Keratinocyte (primary cell): ENCODE measurements around the gene SIRT7. TPM values are rescaled to one million over a fixed set of nuclear protein-coding genes. Genes with fewer than 3 reads are reported as not detected.

Experiments
- DNase-seq: peaks from one replicate; pipeline ENCODE4 v3.0.0-alpha.2; 2011; ENCODE audit warnings: low read depth, missing footprints, low spot score
- FAIRE-seq: peaks from 2 replicates; lab custom pipeline; 2011; peaks lifted over from hg19 to GRCh38; lab: Jason Lieb, UNC
- H2AFZ ChIP-seq: 2 replicates; pipeline ENCODE4 v1.6.0; 2012; ENCODE audit warnings: low read length, control low read depth, inconsistent platforms; ENCODE audit not compliant: control insufficient read depth
- H3K27ac ChIP-seq: 2 replicates; pipeline ENCODE4 v1.5.1; 2011; ENCODE audit warnings: low read length; ENCODE audit not compliant: control insufficient read depth, insufficient read depth
- H3K27me3 ChIP-seq: 3 replicates; pipeline ENCODE4 v1.6.0; 2011; ENCODE audit warnings: low read length; ENCODE audit not compliant: control insufficient read depth, insufficient read depth; ENCODE audit errors: extremely low read depth
- H3K36me3 ChIP-seq, 2 experiments: 2 replicates in 1 of 2; 3 replicates in 1 of 2; pipeline ENCODE4 v1.5.1; 2011; ENCODE audit warnings: low read length in 2 of 2, mild to moderate bottlenecking in 1 of 2; ENCODE audit not compliant: control insufficient read depth in 2 of 2, insufficient read depth in 2 of 2; ENCODE audit errors: extremely low read depth in 1 of 2
- H3K4me1 ChIP-seq: 3 replicates; pipeline ENCODE4 v1.5.1; 2011; ENCODE audit warnings: low read length; ENCODE audit not compliant: control insufficient read depth, insufficient read depth; ENCODE audit errors: extremely low read depth
- H3K4me2 ChIP-seq: 3 replicates; pipeline ENCODE4 v1.6.0; 2011; ENCODE audit warnings: low read depth, low read length; ENCODE audit not compliant: control insufficient read depth, insufficient read depth; ENCODE audit errors: extremely low read depth
- H3K4me3 ChIP-seq, 3 experiments: fragments of 200-600 bp in 1 of 3; sonication (generic) in 1 of 3; 2 replicates in 2 of 3; 3 replicates in 1 of 3; pipeline ENCODE4 v1.5.1; 2011 to 2016; ENCODE audit warnings: low read length in 3 of 3, mild to moderate bottlenecking in 3 of 3, control low read depth in 2 of 3, inconsistent platforms in 1 of 3, low read depth in 1 of 3, mixed read lengths in 1 of 3, mixed run types in 1 of 3, moderate library complexity in 1 of 3; ENCODE audit not compliant: control insufficient read depth in 2 of 3, insufficient read depth in 2 of 3; ENCODE audit errors: extremely low read depth in 1 of 3
- H3K79me2 ChIP-seq: 2 replicates; pipeline ENCODE4 v1.6.0; 2012; ENCODE audit warnings: low read length; ENCODE audit not compliant: control insufficient read depth, insufficient read depth
- H3K9ac ChIP-seq: 3 replicates; pipeline ENCODE4 v1.6.0; 2011; ENCODE audit warnings: low read length; ENCODE audit not compliant: control insufficient read depth, insufficient read depth; ENCODE audit errors: extremely low read depth
- H3K9me1 ChIP-seq: 3 replicates; pipeline ENCODE4 v1.6.0; 2011; ENCODE audit warnings: low read length; ENCODE audit not compliant: control insufficient read depth, insufficient read depth; ENCODE audit errors: extremely low read depth
- H3K9me3 ChIP-seq: 2 replicates; pipeline ENCODE4 v1.5.1; 2012; ENCODE audit warnings: low read depth, low read length; ENCODE audit not compliant: control insufficient read depth
- H4K20me1 ChIP-seq: 3 replicates; pipeline ENCODE4 v1.6.0; 2011; ENCODE audit warnings: low read length; ENCODE audit not compliant: control insufficient read depth, insufficient read depth; ENCODE audit errors: extremely low read depth
- CTCF ChIP-seq, 3 experiments: IDR thresholded peaks in 1 of 3; conservative IDR thresholded peaks in 1 of 3; optimal IDR thresholded peaks in 1 of 3; 2 replicates in 2 of 3; 3 replicates in 1 of 3; pipeline versions ENCODE3 to v1.5.1; 2011; ENCODE audit warnings: low read length in 3 of 3, mild to moderate bottlenecking in 3 of 3, moderate library complexity in 2 of 3, control low read depth in 1 of 3, inconsistent platforms in 1 of 3; ENCODE audit not compliant: insufficient read depth in 2 of 3; ENCODE audit errors: extremely low read depth in 1 of 3
- EZH2 ChIP-seq: IDR thresholded peaks from one replicate; pipeline ENCODE4 v1.6.1; 2012; ENCODE audit warnings: inconsistent platforms, mild to moderate bottlenecking, low read length, moderate library complexity
- dilution Hi-C: fragments of 300-500 bp; cut with MboI; formaldehyde crosslinking; loops from one replicate; pipeline ENCODE4 v1.7.0; 2020; ENCODE audit warnings: low sequenced_read_pairs; ENCODE audit not compliant: extremely low pct_ligation_motif_present
- polyA plus RNA-seq, 5 experiments: library from polyadenylated mRNA; depleted of rRNA in 3 of 5; stranded (reverse) in 3 of 5; stranded (forward) in 1 of 5; unstranded in 1 of 5; fragments of >200 nt; gene quantifications; 1 replicate in 1 of 5; 2 replicates in 3 of 5; 3 replicates in 1 of 5; pipeline versions ENCODE4 v1.2.1 to v1.2.3, GENCODE V29; 2011 to 2012; ENCODE audit warnings: missing spikeins in 2 of 5, low read depth in 1 of 5, low replicate concordance in 1 of 5

SIRT7 gene
- polyA plus RNA-seq, 1 donor (not counting 4 experiments of a cell fraction or from before 2014, with no cell fraction given) = 6.9 TPM

DNA sequence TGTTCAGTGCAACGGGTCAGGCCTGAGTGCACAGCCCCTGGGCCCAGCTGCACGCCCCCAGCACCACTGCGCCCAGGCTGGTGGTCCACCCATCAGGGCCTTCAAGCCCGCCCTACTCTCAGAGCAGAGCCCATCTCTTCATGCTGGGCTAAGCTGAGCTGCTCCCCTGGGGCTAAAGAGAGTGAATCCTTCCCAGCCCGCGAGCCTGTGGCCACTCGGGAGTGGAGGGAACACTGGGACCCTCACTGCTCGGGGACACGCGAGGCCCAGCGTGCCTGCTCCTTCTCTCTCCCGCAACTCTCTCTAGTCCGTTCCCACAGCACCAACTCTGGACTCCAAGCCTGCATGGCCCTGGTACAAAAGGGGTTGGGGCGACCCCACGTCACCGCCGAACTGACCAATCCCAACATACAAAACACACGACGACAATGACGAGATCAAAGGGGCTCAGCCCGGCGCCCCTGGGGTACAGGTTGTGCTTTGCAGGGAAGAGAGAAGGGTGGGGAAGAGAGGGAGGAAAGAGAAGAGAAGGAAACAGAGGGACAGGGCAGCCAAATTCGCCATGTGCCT lies 4.1 kb upstream of the SIRT7 start:
- peaks cover 8% of the 10 kb centered on the region for H4K20me1 ChIP-seq
- peaks cover 82% of the 10 kb centered on the region for H3K79me2 ChIP-seq
- dilution Hi-C loops = no loop called here
- peaks cover 24 to 30% of the 10 kb centered on the region in 2 experiments for H3K36me3 ChIP-seq
- no peak overlapping the region for H3K9ac ChIP-seq
- H3K4me1 ChIP-seq = peaks cover 28% of the 10 kb centered on the region
- TF ChIP-seq EZH2 (no peak), CTCF (optimal IDR thresholded peaks at IDR 0.05 in 1 of 3, IDR thresholded peaks at IDR 0.05 in 1 of 3, conservative IDR thresholded peaks at IDR 0.05 in 1 of 3; ENCODE audit: extremely low read depth in 1 of 3, insufficient read depth in 2 of 3, low read length in 3 of 3) (no peak)
- DNase-seq = no peak
- no peak overlapping the region for H2AFZ ChIP-seq
- no peak overlapping the region for H3K27ac ChIP-seq
- no peak for FAIRE-seq
- no peaks in the 10 kb centered on the region for H3K27me3 ChIP-seq
- H3K4me2 ChIP-seq = no peak overlapping the region
- H3K9me1 ChIP-seq = no peaks in the 10 kb centered on the region
- H3K9me3 ChIP-seq = no peaks in the 10 kb centered on the region
- no peak overlapping the region for H3K4me3 ChIP-seq

DNA sequence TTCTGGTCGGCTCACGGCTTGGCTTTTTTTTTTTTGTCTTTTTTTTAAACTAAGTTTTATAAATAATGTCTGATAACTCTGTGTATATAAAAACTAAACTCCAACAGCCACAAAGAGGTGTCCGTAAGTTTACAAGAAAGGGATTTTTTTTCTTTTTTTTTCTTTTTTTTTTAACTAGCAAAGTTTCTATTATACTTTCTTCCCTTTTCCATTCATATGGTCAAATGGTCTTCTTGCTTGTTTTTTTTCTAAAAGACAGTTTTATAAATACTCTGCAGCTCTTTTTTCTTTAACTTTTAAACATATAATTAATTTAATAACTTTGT lies 3.5 kb upstream of the SIRT7 start:
- H3K4me2 ChIP-seq = no peak overlapping the region
- H3K9ac ChIP-seq = no peak overlapping the region
- DNase-seq (no peak), FAIRE-seq (no peak)
- H3K27ac ChIP-seq = no peak overlapping the region
- no peaks in the 10 kb centered on the region for H3K27me3 ChIP-seq
- H3K79me2 ChIP-seq = peaks cover 80% of the 10 kb centered on the region
- TF ChIP-seq EZH2 = no peak
- no peak for TF ChIP-seq CTCF (optimal IDR thresholded peaks at IDR 0.05 in 1 of 3, IDR thresholded peaks at IDR 0.05 in 1 of 3, conservative IDR thresholded peaks at IDR 0.05 in 1 of 3; ENCODE audit: extremely low read depth in 1 of 3, insufficient read depth in 2 of 3, low read length in 3 of 3)
- H4K20me1 ChIP-seq = peaks cover 12% of the 10 kb centered on the region
- no peaks in the 10 kb centered on the region for H3K9me3 ChIP-seq
- H2AFZ ChIP-seq = no peak overlapping the region
- dilution Hi-C loops = no loop called here
- H3K4me3 ChIP-seq = no peak overlapping the region
- H3K9me1 ChIP-seq = no peaks in the 10 kb centered on the region
- peaks cover 33% of the 10 kb centered on the region for H3K4me1 ChIP-seq
- H3K36me3 ChIP-seq = peaks cover 24 to 30% of the 10 kb centered on the region in 2 experiments
